ENCODE data around the gene CAND2. TPM values are rescaled to one million over a fixed set of nuclear protein-coding genes. Genes with fewer than 3 reads are reported as not detected.

The CAND2 gene
- total and polyA plus RNA-seq, 9 of the 15 experiments (the other 6 are each of a cell fraction or from before 2014, with no cell fraction given) = 0.91 to 14.9 (median 4.3) TPM

DNA sequence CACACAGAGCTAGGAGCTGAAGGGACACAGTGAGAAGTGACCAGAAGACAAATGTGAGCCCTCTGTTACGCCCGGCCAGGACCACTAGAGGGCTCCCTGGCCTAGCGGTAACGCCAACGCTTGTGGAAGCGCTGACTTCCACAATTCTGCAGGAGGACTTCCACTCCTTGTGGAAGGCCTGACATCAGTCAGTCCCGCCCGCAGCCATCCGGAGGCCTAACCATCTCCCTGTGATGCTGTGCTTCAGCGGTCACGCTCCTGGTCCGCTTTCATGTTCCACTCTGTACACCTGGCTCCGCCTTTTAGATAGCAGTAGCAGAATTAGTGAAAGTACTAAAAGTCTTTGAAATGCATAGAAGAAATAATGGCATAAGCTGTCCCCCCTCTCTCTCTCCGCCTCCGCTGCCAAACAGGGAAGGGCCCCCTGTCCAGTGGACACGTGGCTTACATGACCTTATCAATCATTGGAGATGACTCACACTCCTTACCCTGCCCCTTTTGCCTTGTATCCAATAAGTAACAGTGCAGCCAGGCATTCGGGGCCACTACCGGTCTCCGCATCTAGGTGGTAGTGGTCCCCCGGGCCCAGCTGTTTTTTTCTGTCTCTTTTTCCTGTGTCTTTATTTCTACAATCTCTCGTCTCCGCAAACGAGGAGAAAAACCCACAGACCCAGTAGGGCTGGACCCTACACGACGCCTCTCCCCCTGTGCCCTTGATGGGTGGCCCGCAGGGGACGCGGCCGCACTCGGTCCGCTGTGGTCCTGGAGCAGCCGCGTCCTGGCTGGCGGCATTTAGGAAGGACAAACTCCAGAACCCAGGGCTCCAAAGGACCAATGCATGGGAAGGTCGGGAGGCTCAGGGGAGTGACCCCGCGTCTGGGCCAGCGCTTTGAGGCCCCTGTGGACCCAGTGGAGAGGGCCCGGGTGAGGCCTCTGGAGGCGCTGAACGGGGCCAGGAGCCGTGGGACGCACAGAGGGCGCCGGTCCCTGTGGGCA lies 71.9 kb downstream of the CAND2 start (continued):
- TF ChIP-seq MXI1 (IDR thresholded peaks at IDR 0.05; ENCODE audit: low read depth, low read length) (0 out of 2 replicates have a peak, but pooled peaks have one; percentile 17), ARID1B (IDR thresholded peaks at IDR 0.05) (peak; percentile 79), UBTF (IDR thresholded peaks at IDR 0.05; ENCODE audit: borderline replicate concordance in 1 of 2, low read depth in 2 of 2, low read length in 2 of 2) (peak; percentile 96 to 99; a peak in 3 of 4 replicates), TRIM24 (IDR thresholded peaks at IDR 0.05) (peak; percentile 15 to 56; a peak in 2 of 4 replicates), HES1 (IDR thresholded peaks at IDR 0.05; ENCODE audit: low read depth) (peak; percentile 58; the same call in 1 of the 2 replicates), SUPT5H (IDR thresholded peaks at IDR 0.05) (peak; percentile 63), ZNF121 (CRISPR knock-in tag; conservative IDR thresholded peaks at IDR 0.05) (no peak)
- TF ChIP-seq, protein P1, sequence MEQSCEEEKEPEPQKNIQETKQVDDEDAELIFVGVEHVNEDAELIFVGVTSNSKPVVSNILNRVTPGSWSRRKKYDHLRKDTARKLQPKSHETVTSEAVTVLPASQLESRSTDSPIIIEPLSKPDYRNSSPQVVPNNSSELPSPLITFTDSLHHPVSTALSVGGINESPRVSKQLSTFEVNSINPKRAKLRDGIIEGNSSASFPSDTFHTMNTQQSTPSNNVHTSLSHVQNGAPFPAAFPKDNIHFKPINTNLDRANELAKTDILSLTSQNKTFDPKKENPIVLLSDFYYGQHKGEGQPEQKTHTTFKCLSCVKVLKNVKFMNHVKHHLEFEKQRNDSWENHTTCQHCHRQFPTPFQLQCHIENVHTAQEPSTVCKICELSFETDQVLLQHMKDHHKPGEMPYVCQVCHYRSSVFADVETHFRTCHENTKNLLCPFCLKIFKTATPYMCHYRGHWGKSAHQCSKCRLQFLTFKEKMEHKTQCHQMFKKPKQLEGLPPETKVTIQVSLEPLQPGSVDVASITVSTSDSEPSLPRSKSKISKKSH (CRISPR knock-in tag; IDR thresholded peaks at IDR 0.05) = no peak
- TF ChIP-seq, protein P2, sequence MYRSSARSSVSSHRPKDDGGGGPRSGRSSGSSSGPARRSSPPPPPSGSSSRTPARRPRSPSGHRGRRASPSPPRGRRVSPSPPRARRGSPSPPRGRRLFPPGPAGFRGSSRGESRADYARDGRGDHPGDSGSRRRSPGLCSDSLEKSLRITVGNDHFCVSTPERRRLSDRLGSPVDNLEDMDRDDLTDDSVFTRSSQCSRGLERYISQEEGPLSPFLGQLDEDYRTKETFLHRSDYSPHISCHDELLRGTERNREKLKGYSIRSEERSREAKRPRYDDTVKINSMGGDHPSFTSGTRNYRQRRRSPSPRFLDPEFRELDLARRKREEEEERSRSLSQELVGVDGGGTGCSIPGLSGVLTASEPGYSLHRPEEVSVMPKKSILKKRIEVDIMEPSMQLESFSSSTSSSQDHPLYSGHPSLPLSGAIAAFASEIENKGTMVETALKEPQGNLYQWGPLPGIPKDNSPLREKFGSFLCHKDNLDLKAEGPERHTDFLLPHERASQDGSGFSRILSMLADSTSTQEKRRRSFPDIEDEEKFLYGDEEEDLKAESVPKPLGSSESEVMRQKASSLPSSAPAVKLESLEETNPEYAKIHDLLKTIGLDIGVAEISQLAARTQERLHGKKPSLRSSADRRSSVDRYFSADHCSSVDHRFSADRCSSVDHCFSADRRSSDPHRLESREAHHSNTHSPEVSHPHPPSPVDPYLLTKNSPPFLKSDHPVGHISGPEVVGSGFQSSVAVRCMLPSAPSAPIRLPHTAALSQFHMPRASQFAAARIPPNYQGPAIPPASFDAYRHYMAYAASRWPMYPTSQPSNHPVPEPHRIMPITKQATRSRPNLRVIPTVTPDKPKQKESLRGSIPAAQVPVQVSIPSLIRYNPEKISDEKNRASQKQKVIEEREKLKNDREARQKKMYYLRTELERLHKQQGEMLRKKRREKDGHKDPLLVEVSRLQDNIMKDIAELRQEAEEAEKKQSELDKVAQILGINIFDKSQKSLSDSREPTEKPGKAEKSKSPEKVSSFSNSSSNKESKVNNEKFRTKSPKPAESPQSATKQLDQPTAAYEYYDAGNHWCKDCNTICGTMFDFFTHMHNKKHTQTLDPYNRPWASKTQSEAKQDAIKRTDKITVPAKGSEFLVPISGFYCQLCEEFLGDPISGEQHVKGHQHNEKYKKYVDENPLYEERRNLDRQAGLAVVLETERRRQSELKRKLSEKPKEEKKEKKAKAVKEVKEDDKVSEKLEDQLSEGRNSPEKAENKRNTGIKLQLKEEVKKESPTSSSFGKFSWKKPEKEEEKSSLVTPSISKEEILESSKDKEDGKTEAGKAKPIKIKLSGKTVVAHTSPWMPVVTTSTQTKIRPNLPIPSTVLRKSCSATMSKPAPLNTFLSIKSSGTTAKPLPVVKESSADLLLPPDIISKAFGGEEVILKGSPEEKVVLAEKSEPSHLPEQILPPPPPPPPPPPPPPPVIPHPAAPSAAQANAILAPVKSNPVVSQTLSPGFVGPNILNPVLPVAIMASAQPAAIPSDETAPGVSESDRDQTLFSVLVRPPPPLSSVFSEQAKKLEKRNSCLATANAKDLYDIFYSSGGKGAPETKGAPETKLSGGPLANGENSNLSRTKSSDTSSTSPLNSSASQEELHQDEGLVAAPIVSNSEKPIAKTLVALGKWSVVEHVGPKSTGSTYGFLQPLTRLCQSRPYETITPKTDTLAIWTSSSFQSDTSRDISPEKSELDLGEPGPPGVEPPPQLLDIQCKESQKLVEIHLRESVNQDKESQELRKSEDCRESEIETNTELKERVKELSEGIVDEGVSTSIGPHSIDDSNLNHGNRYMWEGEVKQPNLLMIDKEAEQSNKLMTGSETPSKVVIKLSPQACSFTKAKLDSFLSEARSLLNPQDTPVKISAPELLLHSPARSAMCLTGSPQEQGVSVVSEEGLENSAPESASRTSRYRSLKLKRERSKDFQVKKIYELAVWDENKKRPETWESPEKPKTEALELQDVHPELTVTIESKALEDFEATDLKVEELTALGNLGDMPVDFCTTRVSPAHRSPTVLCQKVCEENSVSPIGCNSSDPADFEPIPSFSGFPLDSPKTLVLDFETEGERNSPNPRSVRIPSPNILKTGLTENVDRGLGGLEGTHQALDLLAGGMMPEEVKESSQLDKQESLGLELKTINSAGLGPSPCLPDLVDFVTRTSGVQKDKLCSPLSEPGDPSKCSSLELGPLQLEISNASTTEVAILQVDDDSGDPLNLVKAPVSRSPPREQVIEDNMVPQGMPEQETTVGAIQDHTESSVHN (IDR thresholded peaks at IDR 0.05; ENCODE audit: borderline replicate concordance in 1 of 2, low read depth in 1 of 2) = peak in 1 of 2 experiments; percentile 73; a peak in 1 of 4 replicates
- TF ChIP-seq, protein P3, sequence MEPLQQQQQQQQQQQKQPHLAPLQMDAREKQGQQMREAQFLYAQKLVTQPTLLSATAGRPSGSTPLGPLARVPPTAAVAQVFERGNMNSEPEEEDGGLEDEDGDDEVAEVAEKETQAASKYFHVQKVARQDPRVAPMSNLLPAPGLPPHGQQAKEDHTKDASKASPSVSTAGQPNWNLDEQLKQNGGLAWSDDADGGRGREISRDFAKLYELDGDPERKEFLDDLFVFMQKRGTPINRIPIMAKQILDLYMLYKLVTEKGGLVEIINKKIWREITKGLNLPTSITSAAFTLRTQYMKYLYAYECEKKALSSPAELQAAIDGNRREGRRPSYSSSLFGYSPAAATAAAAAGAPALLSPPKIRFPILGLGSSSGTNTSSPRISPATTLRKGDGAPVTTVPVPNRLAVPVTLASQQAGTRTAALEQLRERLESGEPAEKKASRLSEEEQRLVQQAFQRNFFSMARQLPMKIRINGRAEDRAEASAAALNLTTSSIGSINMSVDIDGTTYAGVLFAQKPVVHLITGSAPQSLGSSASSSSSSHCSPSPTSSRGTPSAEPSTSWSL (CRISPR knock-in tag; IDR thresholded peaks at IDR 0.05; ENCODE audit: borderline replicate concordance) = no peak

All from K562 (cell line).